Omental fat pad (tissue), 4 donors: ENCODE results near the gene ARRB2. TPM values are rescaled to one million over a fixed set of nuclear protein-coding genes. Genes with fewer than 3 reads are reported as not detected.

ENCODE experiments used
- ATAC-seq: fragments of 150-250 bp; one replicate; pipeline ENCODE4 v1.9.1; 2016; ENCODE audit warnings: mild to moderate bottlenecking, moderate library complexity; ENCODE audit not compliant: low FRiP score
- DNase-seq: peaks from one replicate; pipeline ENCODE4 v3.0.0-alpha.2; 2019; ENCODE audit warnings: low spot score
- CTCF ChIP-seq, 3 donors: fragments of 450-650 bp; IDR thresholded peaks; one replicate each; pipeline ENCODE4 v1.5.1; 2016 to 2017; ENCODE audit warnings: antibody characterized with exemption in 3 of 3, mild to moderate bottlenecking in 3 of 3, moderate library complexity in 2 of 3
- total RNA-seq, 4 donors: library from RNA; depleted of rRNA; stranded (reverse); fragments of >200 nt; gene quantifications; one replicate each; pipeline ENCODE4 v1.1.0, GENCODE V29; 2016

The ARRB2 gene
- total RNA-seq, 4 donors from 2014 or later = 43.4 to 111 (median 78.6) TPM

GRCh38 chr17:4719146-4719545 lies 8.7 kb downstream of the ARRB2 start:
- DNase-seq = no peak
- ATAC-seq = no peak
- no peak for TF ChIP-seq CTCF (IDR thresholded peaks at IDR 0.05)

- ATAC-seq = peak; percentile 20
- no peak for TF ChIP-seq CTCF (IDR thresholded peaks at IDR 0.05)
- DNase-seq = no peak
Observed at GRCh38 chr17:4719684-4720221, 9.3 kb downstream of the ARRB2 start.

GRCh38 chr17:4720787-4721186 lies 10.4 kb downstream of the ARRB2 start:
- TF ChIP-seq CTCF (IDR thresholded peaks at IDR 0.05) = no peak
- ATAC-seq = no peak
- no peak for DNase-seq

GRCh38 chr17:4721203-4722135 lies 11.0 kb downstream of the ARRB2 start:
- peak; percentile 53 for ATAC-seq
- DNase-seq = no peak
- no peak for TF ChIP-seq CTCF (IDR thresholded peaks at IDR 0.05)

GRCh38 chr17:4722678-4723240 lies 12.3 kb downstream of the ARRB2 start:
- no peak for ATAC-seq
- no peak for TF ChIP-seq CTCF (IDR thresholded peaks at IDR 0.05)
- DNase-seq = no peak

- ATAC-seq = no peak
- TF ChIP-seq CTCF (IDR thresholded peaks at IDR 0.05) = no peak
Observed at GRCh38 chr17:4724650-4725049, 14.2 kb downstream of the ARRB2 start.

More at GRCh38 chr17:4724650-4725049, 14.2 kb downstream of the ARRB2 start:
- no peak for DNase-seq
